SK-N-SH (cell line): ENCODE data around the gene STK17B.

Experiments
- EZH2phosphoT487 ChIP-seq: fragments of 200-600 bp; sonication (generic); IDR thresholded peaks from 2 replicates; pipeline ENCODE4 v1.6.1; 2017; ENCODE audit warnings: low read depth, mixed run types, mild to moderate bottlenecking, antibody characterized with exemption, moderate library complexity, borderline replicate concordance
- NRF1 ChIP-seq: IDR thresholded peaks from 2 replicates; pipeline ENCODE4 v1.6.1; 2012; ENCODE audit warnings: low read depth, mild to moderate bottlenecking, low read length
- TF ChIP-seq, protein P1 (sequence below): IDR thresholded peaks from 2 replicates; pipeline ENCODE4 v1.4.0; 2012; ENCODE audit warnings: low read depth, borderline replicate concordance

DNA sequence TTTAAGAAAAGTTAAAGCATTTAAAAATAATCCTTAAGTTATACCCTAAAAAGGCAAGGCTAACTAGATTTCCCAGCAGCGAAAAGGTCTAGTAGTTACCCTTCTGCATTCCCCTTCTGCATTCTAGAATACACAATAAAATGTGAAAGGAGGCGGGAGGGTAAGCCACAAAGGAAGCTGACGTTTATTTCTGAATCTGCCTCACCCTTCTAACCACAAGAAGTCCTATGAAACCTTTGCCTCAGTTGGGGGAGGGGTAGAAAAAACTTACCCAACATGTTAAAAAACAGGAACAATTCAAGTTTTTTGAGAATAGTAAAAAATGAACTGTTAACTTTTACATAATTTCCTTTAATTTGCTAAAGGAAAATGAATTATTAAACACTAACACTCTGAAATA lies 11.3 kb downstream of the STK17B start:
- TF ChIP-seq, protein P1, sequence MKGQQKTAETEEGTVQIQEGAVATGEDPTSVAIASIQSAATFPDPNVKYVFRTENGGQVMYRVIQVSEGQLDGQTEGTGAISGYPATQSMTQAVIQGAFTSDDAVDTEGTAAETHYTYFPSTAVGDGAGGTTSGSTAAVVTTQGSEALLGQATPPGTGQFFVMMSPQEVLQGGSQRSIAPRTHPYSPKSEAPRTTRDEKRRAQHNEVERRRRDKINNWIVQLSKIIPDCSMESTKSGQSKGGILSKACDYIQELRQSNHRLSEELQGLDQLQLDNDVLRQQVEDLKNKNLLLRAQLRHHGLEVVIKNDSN: no peak
- TF ChIP-seq EZH2phosphoT487: no peak
- no peak for TF ChIP-seq NRF1
